ENCODE data around the gene DAPK2.

DNA sequence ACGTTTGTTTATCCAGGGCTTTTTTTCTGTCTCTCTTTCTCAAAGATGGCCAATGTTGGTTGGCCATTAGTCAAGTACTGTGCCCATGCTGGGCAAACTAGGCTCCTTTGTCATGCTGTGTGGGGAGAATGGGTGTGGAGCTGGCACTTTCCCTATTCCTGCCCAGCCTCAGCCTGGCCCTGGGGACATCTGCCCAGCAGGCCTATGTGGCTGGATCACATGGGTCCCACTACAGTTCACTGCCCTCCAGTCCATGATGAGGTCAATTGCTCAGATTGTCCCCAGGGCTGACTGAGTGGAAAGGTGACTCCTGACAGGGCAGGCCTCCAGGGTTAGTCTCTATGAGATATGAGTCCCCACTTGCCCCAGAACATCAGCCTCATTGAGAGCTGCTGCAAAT, 158.1 kb downstream of the DAPK2 start:
- TF ChIP-seq, protein P1, sequence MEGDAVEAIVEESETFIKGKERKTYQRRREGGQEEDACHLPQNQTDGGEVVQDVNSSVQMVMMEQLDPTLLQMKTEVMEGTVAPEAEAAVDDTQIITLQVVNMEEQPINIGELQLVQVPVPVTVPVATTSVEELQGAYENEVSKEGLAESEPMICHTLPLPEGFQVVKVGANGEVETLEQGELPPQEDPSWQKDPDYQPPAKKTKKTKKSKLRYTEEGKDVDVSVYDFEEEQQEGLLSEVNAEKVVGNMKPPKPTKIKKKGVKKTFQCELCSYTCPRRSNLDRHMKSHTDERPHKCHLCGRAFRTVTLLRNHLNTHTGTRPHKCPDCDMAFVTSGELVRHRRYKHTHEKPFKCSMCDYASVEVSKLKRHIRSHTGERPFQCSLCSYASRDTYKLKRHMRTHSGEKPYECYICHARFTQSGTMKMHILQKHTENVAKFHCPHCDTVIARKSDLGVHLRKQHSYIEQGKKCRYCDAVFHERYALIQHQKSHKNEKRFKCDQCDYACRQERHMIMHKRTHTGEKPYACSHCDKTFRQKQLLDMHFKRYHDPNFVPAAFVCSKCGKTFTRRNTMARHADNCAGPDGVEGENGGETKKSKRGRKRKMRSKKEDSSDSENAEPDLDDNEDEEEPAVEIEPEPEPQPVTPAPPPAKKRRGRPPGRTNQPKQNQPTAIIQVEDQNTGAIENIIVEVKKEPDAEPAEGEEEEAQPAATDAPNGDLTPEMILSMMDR (conservative IDR thresholded peaks at IDR 0.05 in 1 of 2, IDR thresholded peaks at IDR 0.05 in 1 of 2; ENCODE audit: low read depth in 1 of 2, low read length in 2 of 2): no peak
- no peak for TF ChIP-seq EZH2 (IDR thresholded peaks at IDR 0.05; ENCODE audit: low read length, missing control alignments)

Measured in fibroblast of lung (primary cell).